Spleen (tissue), 7 donors: ENCODE measurements around the gene ZNF23.

ENCODE experiments used
- CTCF ChIP-seq, 11 experiments: fragments of 200-600 bp in 7 of 11; fragments of 450-650 bp in 4 of 11; sonication (generic) in 4 of 11; IDR thresholded peaks in 8 of 11; conservative IDR thresholded peaks in 3 of 11; 1 replicate in 7 of 11; 2 replicates in 4 of 11; pipeline versions ENCODE4 v1.4.0 to v1.8.0; 2016 to 2021; ENCODE audit warnings: antibody characterized with exemption in 11 of 11, inconsistent platforms in 4 of 11, mild to moderate bottlenecking in 1 of 11
- POLR2A ChIP-seq, 3 donors: fragments of 450-650 bp; IDR thresholded peaks; one replicate each; pipeline ENCODE4 v1.5.1; 2017; ENCODE audit warnings: antibody characterized with exemption in 3 of 3, mild to moderate bottlenecking in 1 of 3
- POLR2AphosphoS5 ChIP-seq, 3 donors: sonication (generic); formaldehyde crosslinking; IDR thresholded peaks; one replicate each; pipeline ENCODE4 v1.5.1; 2017; ENCODE audit warnings: antibody characterized with exemption in 3 of 3
- donor health status: DM: no; HTN: no; CAD: no; lungs with moderate emphysema.
- donor health status: DM: no; HTN: no; CAD: no.
- donor health status: DM: no; HTN: no; CAD: no.

- TF ChIP-seq CTCF (IDR thresholded peaks at IDR 0.05 in 8 of 11, conservative IDR thresholded peaks at IDR 0.05 in 3 of 11) (no peak), POLR2A (IDR thresholded peaks at IDR 0.05) (no peak), POLR2AphosphoS5 (IDR thresholded peaks at IDR 0.05) (no peak)
These were observed 57.7 kb downstream of the ZNF23 start for GRCh38 chr16:71404364-71404763.
